Upper lobe of left lung (tissue), 6 donors: ENCODE measurements around the gene FANCC. TPM values are rescaled to one million over a fixed set of nuclear protein-coding genes. Genes with fewer than 3 reads are reported as not detected.

Experiments used
- ATAC-seq, 2 donors: fragments of 200-7000 bp; cut with Tn5 transposase; one replicate each; pipeline ENCODE4 v1.9.1; 2022; ENCODE audit warnings: mild to moderate bottlenecking in 2 of 2, moderate library complexity in 2 of 2; ENCODE audit not compliant: low FRiP score in 2 of 2
- DNase-seq, 2 donors: peaks; one replicate each; pipeline ENCODE4 v3.0.0-alpha.2; 2019 to 2020
- H3K27ac ChIP-seq, 4 donors: fragments of 200-600 bp; sonication (generic); one replicate each; pipeline ENCODE4 v1.5.1; 2016 to 2019
- H3K27me3 ChIP-seq, 4 donors: fragments of 200-600 bp; sonication (generic); one replicate each; pipeline ENCODE4 v1.5.1; 2017 to 2019
- H3K36me3 ChIP-seq, 4 donors: fragments of 200-600 bp; sonication (generic); one replicate each; pipeline ENCODE4 v1.5.1; 2016 to 2019
- H3K4me1 ChIP-seq, 4 donors: fragments of 200-600 bp; sonication (generic); one replicate each; pipeline ENCODE4 v1.5.1; 2018 to 2019
- H3K4me3 ChIP-seq, 4 donors: fragments of 200-600 bp; sonication (generic); one replicate each; pipeline ENCODE4 v1.5.1; 2017 to 2019; ENCODE audit warnings: mild to moderate bottlenecking in 2 of 4, moderate library complexity in 1 of 4
- H3K9me3 ChIP-seq, 4 donors: fragments of 200-600 bp; sonication (generic); one replicate each; pipeline ENCODE4 v1.5.1; 2018 to 2019
- EP300 ChIP-seq, 4 donors: sonication (generic); formaldehyde crosslinking; IDR thresholded peaks; one replicate each; pipeline ENCODE4 v1.5.1; 2017; ENCODE audit warnings: antibody characterized with exemption in 4 of 4, control low read depth in 2 of 4
- POLR2A ChIP-seq, 4 donors: fragments of 450-650 bp; IDR thresholded peaks; one replicate each; pipeline ENCODE4 v1.5.1; 2016 to 2017; ENCODE audit warnings: antibody characterized with exemption in 4 of 4, mild to moderate bottlenecking in 2 of 4
- POLR2AphosphoS5 ChIP-seq, 2 donors: sonication (generic); formaldehyde crosslinking; IDR thresholded peaks; one replicate each; pipeline ENCODE4 v1.5.1; 2017; ENCODE audit warnings: antibody characterized with exemption in 2 of 2
- WGBS, 2 donors: methylation state at CpG; one replicate each; pipeline ENCODE4 v1.1.5; 2017 to 2018; 5-methylcytosine and 5-hydroxymethylcytosine counted together
- total RNA-seq, 6 donors: library from RNA; depleted of rRNA in 4 of 6; stranded (reverse); fragments of >200 nt in 4 of 6; gene quantifications; one replicate each; pipeline versions ENCODE4 v1.1.0 to v1.2.1, GENCODE V29; 2016 to 2021
- TF ChIP-seq, protein P1 (sequence below), 6 experiments: fragments of 450-650 bp in 4 of 6; fragments of 200-600 bp in 2 of 6; sonication (generic) in 2 of 6; IDR thresholded peaks; one replicate each; pipeline ENCODE4 v1.5.1; 2016 to 2019; ENCODE audit warnings: antibody characterized with exemption in 6 of 6
- donor health status: DM: no; HTN: no; CAD: no; lungs with moderate emphysema.
- donor health status: DM: no; HTN: yes; CAD: no; lungs with severe emphysema.

Gene FANCC
- total RNA-seq, 6 donors from 2014 or later = 6.7 to 27.2 (median 10.8) TPM

DNA sequence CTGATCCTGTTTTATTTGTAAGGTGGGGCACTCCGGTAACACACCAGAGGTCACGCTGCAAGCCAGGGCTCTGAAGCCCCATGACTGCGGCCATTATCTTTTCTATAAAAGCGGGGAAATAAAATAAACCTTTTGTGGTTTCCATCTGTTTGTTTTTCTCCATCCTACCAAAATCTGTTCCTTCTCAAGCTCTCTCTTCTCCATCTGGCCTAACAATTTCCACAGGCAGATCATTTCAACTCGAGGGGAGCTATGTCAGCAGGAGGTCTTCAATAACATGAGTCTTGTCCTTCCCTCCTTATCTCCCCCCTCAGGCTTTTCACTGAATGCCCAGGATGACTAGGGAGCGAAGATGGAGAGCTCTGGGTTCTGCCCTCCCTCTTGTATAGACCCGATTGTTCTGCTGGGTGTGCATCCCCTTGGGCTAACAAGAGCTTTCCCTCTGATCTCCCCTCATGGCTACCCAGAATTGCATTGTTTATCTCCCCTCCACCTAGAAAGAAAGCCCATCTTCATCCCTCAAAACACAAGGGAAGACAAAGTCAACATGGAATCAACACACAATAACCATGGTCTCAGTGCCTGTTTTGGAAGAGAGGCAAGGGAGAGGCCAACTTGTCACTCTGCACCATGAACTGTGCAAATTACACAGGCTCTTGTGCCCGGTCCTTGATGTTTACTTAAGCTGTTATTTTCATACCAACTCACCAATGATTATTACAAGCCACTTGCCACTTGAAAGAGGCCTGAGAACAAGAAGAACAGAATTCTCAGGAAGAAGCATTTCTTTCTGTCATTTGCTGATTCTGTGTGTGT is 187.8 kb downstream of the FANCC start:
- no peaks in the 10 kb centered on the region for H3K27me3 ChIP-seq
- H3K9me3 ChIP-seq = no peaks in the 10 kb centered on the region
- peaks cover 19 to 26% (median 23%) of the 10 kb centered on the region in 4 donors for H3K4me1 ChIP-seq
- H3K4me3 ChIP-seq = no peak overlapping the region
- ATAC-seq (no peak), DNase-seq (no peak)
- peaks cover 0 to 5% (median 0%) of the 10 kb centered on the region in 4 donors for H3K36me3 ChIP-seq
- 79 to 80% methylated on average over 8 of the region's 8 CpGs for WGBS, 2 donors
- H3K27ac ChIP-seq = peak overlapping the region in 1 of 4 donors; percentile 17
- TF ChIP-seq POLR2A (IDR thresholded peaks at IDR 0.05) (no peak), POLR2AphosphoS5 (IDR thresholded peaks at IDR 0.05) (no peak), EP300 (IDR thresholded peaks at IDR 0.05) (no peak)
- TF ChIP-seq, protein P1, sequence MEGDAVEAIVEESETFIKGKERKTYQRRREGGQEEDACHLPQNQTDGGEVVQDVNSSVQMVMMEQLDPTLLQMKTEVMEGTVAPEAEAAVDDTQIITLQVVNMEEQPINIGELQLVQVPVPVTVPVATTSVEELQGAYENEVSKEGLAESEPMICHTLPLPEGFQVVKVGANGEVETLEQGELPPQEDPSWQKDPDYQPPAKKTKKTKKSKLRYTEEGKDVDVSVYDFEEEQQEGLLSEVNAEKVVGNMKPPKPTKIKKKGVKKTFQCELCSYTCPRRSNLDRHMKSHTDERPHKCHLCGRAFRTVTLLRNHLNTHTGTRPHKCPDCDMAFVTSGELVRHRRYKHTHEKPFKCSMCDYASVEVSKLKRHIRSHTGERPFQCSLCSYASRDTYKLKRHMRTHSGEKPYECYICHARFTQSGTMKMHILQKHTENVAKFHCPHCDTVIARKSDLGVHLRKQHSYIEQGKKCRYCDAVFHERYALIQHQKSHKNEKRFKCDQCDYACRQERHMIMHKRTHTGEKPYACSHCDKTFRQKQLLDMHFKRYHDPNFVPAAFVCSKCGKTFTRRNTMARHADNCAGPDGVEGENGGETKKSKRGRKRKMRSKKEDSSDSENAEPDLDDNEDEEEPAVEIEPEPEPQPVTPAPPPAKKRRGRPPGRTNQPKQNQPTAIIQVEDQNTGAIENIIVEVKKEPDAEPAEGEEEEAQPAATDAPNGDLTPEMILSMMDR (IDR thresholded peaks at IDR 0.05) = no peak

- Histone ChIP-seq H3K36me3 (no peaks in the 10 kb centered on the region), H3K9me3 (no peaks in the 10 kb centered on the region), H3K27me3 (no peaks in the 10 kb centered on the region), H3K4me3 (no peak overlapping the region), H3K4me1 (peaks cover 19 to 26% (median 23%) of the 10 kb centered on the region in 4 donors), H3K27ac (no peak overlapping the region)
- DNase-seq = no peak
- no peak for ATAC-seq
- WGBS, 2 donors = 80 to 89% methylated on average over 4 of the region's 4 CpGs
- TF ChIP-seq, protein P1 (IDR thresholded peaks at IDR 0.05) = no peak
- TF ChIP-seq POLR2A (IDR thresholded peaks at IDR 0.05) (no peak), EP300 (IDR thresholded peaks at IDR 0.05) (no peak), POLR2AphosphoS5 (IDR thresholded peaks at IDR 0.05) (no peak)
Observed at GRCh38 chr9:95128177-95128524, 189.4 kb downstream of the FANCC start.

- Histone ChIP-seq H3K4me3 (peak overlapping the region in 2 of 4 donors; percentile 13 to 21), H3K9me3 (no peaks in the 10 kb centered on the region), H3K36me3 (no peaks in the 10 kb centered on the region), H3K27ac (no peak overlapping the region), H3K4me1 (peaks cover 19 to 26% (median 23%) of the 10 kb centered on the region in 4 donors), H3K27me3 (no peaks in the 10 kb centered on the region)
- TF ChIP-seq, protein P1 (IDR thresholded peaks at IDR 0.05) = peak; percentile 83 to 95 (median 90)
- TF ChIP-seq EP300 (IDR thresholded peaks at IDR 0.05) = no peak
- DNase-seq (peak; percentile 87 to 94), ATAC-seq (peak; percentile 92 to 95)
- 26 to 31% methylated on average over 22 to 35 of the region's 35 CpGs for WGBS, 2 donors
Observed at GRCh38 chr9:95127249-95128176, 190.0 kb downstream of the FANCC start.

GRCh38 chr9:95126739-95127138 is 190.8 kb downstream of the FANCC start:
- no peak overlapping the region for H3K27ac ChIP-seq
- no peak overlapping the region for H3K4me3 ChIP-seq
- no peaks in the 10 kb centered on the region for H3K27me3 ChIP-seq
- TF ChIP-seq, protein P1 (IDR thresholded peaks at IDR 0.05) = no peak
- TF ChIP-seq EP300 (IDR thresholded peaks at IDR 0.05) (no peak), POLR2AphosphoS5 (IDR thresholded peaks at IDR 0.05) (no peak), POLR2A (IDR thresholded peaks at IDR 0.05) (no peak)
- DNase-seq (no peak), ATAC-seq (no peak)
- H3K9me3 ChIP-seq = no peaks in the 10 kb centered on the region
- no peaks in the 10 kb centered on the region for H3K36me3 ChIP-seq
- peaks cover 19 to 26% (median 23%) of the 10 kb centered on the region in 4 donors for H3K4me1 ChIP-seq
- 84 to 91% methylated on average over 9 of the region's 9 CpGs for WGBS, 2 donors
